K562 (cell line): ENCODE results near the gene IKBKG. TPM values are rescaled to one million over a fixed set of nuclear protein-coding genes. Genes with fewer than 3 reads are reported as not detected.

Experiments used
- ARID2 ChIP-seq: fragments of 450-650 bp; IDR thresholded peaks from 2 replicates; pipeline ENCODE4 v1.6.1; 2017; ENCODE audit warnings: antibody characterized with exemption, mild to moderate bottlenecking
- ATF2 ChIP-seq: sonication (generic); formaldehyde crosslinking; IDR thresholded peaks from 2 replicates; pipeline ENCODE4 v1.8.1; 2022; ENCODE audit warnings: missing genetic modification reagents
- BCOR ChIP-seq: fragments of 450-650 bp; IDR thresholded peaks from 2 replicates; pipeline ENCODE4 v1.6.1; 2016
- CAMTA2 ChIP-seq: fragments of 250-450 bp; sonication (Bioruptor Pico); conservative IDR thresholded peaks from 2 replicates; pipeline ENCODE4 v1.5.1; 2022
- DDX20 ChIP-seq: fragments of 450-650 bp; IDR thresholded peaks from 2 replicates; pipeline ENCODE4 v1.6.1; 2016; ENCODE audit warnings: missing genetic modification characterization, low read depth, mild to moderate bottlenecking, missing compliant biosample characterization, moderate library complexity
- ELF4 ChIP-seq: fragments of 450-650 bp; formaldehyde crosslinking; IDR thresholded peaks from 2 replicates; pipeline ENCODE4 v1.4.0; 2022; ENCODE audit warnings: missing genetic modification characterization
- GABPB2 ChIP-seq: fragments of 250-450 bp; sonication (Bioruptor Pico); conservative IDR thresholded peaks from 2 replicates; pipeline ENCODE4 v1.5.1; 2021; ENCODE audit warnings: mild to moderate bottlenecking
- MAFK ChIP-seq: IDR thresholded peaks from 2 replicates; pipeline ENCODE4 v1.6.1; 2011; ENCODE audit warnings: low read length, improper control_type of control experiment
- NFIX ChIP-seq: fragments of 250-450 bp; sonication (Bioruptor Pico); IDR thresholded peaks from 2 replicates; pipeline ENCODE4 v1.4.0; 2020; ENCODE audit warnings: low read depth, mild to moderate bottlenecking, moderate library complexity
- ZBTB17 ChIP-seq: fragments of 450-650 bp; formaldehyde crosslinking; IDR thresholded peaks from 2 replicates; pipeline ENCODE4 v1.4.0; 2020; ENCODE audit warnings: mild to moderate bottlenecking
- ZFP30 ChIP-seq: fragments of 250-450 bp; sonication (Bioruptor Pico); IDR thresholded peaks from 2 replicates; pipeline ENCODE4 v1.8.0; 2022; ENCODE audit warnings: moderate library complexity, mild to moderate bottlenecking, inconsistent platforms, borderline replicate concordance
- ZNF12 ChIP-seq: sonication (generic); formaldehyde crosslinking; IDR thresholded peaks from 2 replicates; pipeline ENCODE4 v1.4.0; 2020; ENCODE audit warnings: mild to moderate bottlenecking, missing genetic modification reagents
- ZNF133 ChIP-seq: fragments of 250-450 bp; sonication (Bioruptor Pico); IDR thresholded peaks from 2 replicates; pipeline ENCODE4 v1.4.0; 2020; ENCODE audit warnings: mild to moderate bottlenecking
- ZNF175 ChIP-seq: fragments of 200-800 bp; sonication (Bioruptor generic); IDR thresholded peaks from 2 replicates; pipeline ENCODE4 v1.6.1; 2016; ENCODE audit warnings: low read depth, mild to moderate bottlenecking, missing genetic modification characterization, missing compliant biosample characterization
- ZNF24 ChIP-seq: fragments of 450-650 bp; IDR thresholded peaks from 2 replicates; pipeline ENCODE4 v1.6.1; 2016
- ZNF511 ChIP-seq: sonication (generic); formaldehyde crosslinking; IDR thresholded peaks from 2 replicates; pipeline ENCODE4 v1.8.0; 2022; ENCODE audit warnings: mild to moderate bottlenecking, missing genetic modification reagents
- ZNF766 ChIP-seq: fragments of 200-800 bp; sonication (Bioruptor generic); conservative IDR thresholded peaks from 2 replicates; pipeline ENCODE4 v1.6.1; 2016; ENCODE audit warnings: missing genetic modification characterization, missing compliant biosample characterization
- polyA plus RNA-seq, 8 experiments: library from polyadenylated mRNA; depleted of rRNA in 4 of 8; stranded (reverse) in 5 of 8; unstranded in 3 of 8; fragments of >200 nt; fragmentation: Nextera tagmentation in 2 of 8; fragmentation: Illumina TruSeq in 1 of 8; extraction: Ambion mirVana in 2 of 8; extraction: Trizol in 1 of 8; gene quantifications; 2 replicates each; pipeline versions ENCODE4 v1.2.1 to v1.2.3, GENCODE V29; 2011 to 2014; ENCODE audit warnings: inconsistent platforms in 1 of 8, missing spikeins in 1 of 8
- total RNA-seq, 7 experiments: library from RNA; depleted of rRNA in 6 of 7; stranded (reverse); fragments of >200 nt in 6 of 7; fragmentation: Illumina TruSeq in 2 of 7; extraction: Trizol in 2 of 7; gene quantifications; 2 replicates each; pipeline versions ENCODE4 v1.2.1 to v1.2.3, GENCODE V29; 2011 to 2021; ENCODE audit warnings: low replicate concordance in 1 of 7
- TF ChIP-seq, protein P1 (sequence below), 2 experiments: fragments of 450-650 bp in 1 of 2; sonication (generic) in 1 of 2; formaldehyde crosslinking; conservative IDR thresholded peaks; 2 replicates each; pipeline versions ENCODE4 v1.4.0 to v1.8.1; 2020 to 2022; ENCODE audit warnings: mild to moderate bottlenecking in 1 of 2, missing genetic modification reagents in 1 of 2
- TF ChIP-seq, protein P2 (sequence below): sonication (generic); formaldehyde crosslinking; IDR thresholded peaks from 2 replicates; pipeline ENCODE4 v1.8.0; 2022; ENCODE audit warnings: mild to moderate bottlenecking, missing genetic modification reagents, borderline replicate concordance
- TF ChIP-seq, protein P3 (sequence below): fragments of 200-800 bp; sonication (Bioruptor generic); IDR thresholded peaks from 2 replicates; pipeline ENCODE4 v1.6.1; 2017; ENCODE audit warnings: missing genetic modification characterization, missing compliant biosample characterization

IKBKG gene
- total and polyA plus RNA-seq, 9 of the 15 experiments (the other 6 are each of a cell fraction or from before 2014, with no cell fraction given), result 0.68 to 60.0 (median 21.9) TPM

GRCh38 chrX:154534526-154535322 lies 12.7 kb upstream of the IKBKG start (continued):
- TF ChIP-seq ZNF511 (no peak), DDX20 (tag) (no peak), ZNF12 (no peak), ELF4 (CRISPR knock-in tag) (no peak), ATF2 (CRISPR knock-in tag) (no peak), ZBTB17 (no peak), ZNF175 (CRISPR knock-in tag) (no peak), BCOR (0 out of 2 replicates have a peak, but pooled peaks have one; percentile 17), NFIX (CRISPR knock-in tag) (no peak), ZNF766 (no peak), MAFK (no peak), ZFP30 (CRISPR knock-in tag) (no peak), ZNF24 (no peak; the same call in 1 of the 2 replicates), GABPB2 (CRISPR knock-in tag) (no peak), ARID2 (peak; percentile 96), ZNF133 (CRISPR knock-in tag) (no peak), CAMTA2 (CRISPR knock-in tag) (no peak)
- TF ChIP-seq, protein P1, sequence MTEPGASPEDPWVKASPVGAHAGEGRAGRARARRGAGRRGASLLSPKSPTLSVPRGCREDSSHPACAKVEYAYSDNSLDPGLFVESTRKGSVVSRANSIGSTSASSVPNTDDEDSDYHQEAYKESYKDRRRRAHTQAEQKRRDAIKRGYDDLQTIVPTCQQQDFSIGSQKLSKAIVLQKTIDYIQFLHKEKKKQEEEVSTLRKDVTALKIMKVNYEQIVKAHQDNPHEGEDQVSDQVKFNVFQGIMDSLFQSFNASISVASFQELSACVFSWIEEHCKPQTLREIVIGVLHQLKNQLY (CRISPR knock-in tag; conservative IDR thresholded peaks at IDR 0.05), result no peak
- TF ChIP-seq, protein P2, sequence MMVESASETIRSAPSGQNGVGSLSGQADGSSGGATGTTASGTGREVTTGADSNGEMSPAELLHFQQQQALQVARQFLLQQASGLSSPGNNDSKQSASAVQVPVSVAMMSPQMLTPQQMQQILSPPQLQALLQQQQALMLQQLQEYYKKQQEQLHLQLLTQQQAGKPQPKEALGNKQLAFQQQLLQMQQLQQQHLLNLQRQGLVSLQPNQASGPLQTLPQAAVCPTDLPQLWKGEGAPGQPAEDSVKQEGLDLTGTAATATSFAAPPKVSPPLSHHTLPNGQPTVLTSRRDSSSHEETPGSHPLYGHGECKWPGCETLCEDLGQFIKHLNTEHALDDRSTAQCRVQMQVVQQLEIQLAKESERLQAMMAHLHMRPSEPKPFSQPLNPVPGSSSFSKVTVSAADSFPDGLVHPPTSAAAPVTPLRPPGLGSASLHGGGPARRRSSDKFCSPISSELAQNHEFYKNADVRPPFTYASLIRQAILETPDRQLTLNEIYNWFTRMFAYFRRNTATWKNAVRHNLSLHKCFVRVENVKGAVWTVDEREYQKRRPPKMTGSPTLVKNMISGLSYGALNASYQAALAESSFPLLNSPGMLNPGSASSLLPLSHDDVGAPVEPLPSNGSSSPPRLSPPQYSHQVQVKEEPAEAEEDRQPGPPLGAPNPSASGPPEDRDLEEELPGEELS (CRISPR knock-in tag), result no peak
- TF ChIP-seq, protein P3, sequence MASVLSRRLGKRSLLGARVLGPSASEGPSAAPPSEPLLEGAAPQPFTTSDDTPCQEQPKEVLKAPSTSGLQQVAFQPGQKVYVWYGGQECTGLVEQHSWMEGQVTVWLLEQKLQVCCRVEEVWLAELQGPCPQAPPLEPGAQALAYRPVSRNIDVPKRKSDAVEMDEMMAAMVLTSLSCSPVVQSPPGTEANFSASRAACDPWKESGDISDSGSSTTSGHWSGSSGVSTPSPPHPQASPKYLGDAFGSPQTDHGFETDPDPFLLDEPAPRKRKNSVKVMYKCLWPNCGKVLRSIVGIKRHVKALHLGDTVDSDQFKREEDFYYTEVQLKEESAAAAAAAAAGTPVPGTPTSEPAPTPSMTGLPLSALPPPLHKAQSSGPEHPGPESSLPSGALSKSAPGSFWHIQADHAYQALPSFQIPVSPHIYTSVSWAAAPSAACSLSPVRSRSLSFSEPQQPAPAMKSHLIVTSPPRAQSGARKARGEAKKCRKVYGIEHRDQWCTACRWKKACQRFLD (CRISPR knock-in tag), result no peak; the same call in 1 of the 2 replicates
